CD4-positive, alpha-beta memory T cell (primary cell): ENCODE data around the gene HOXD8. TPM values are rescaled to one million over a fixed set of nuclear protein-coding genes. Genes with fewer than 3 reads are reported as not detected.

Source experiments
- CTCF ChIA-PET: fragments of 350-600 bp; sonication (Branson Sonifier 250); formaldehyde crosslinking; loops from one replicate; lab custom pipeline; 2021; ENCODE audit warnings: inconsistent platforms; ENCODE audit not compliant: partially characterized antibody; lab: Charles Lee
- POLR2A ChIA-PET: fragments of 350-600 bp; sonication (Branson Sonifier 250); formaldehyde crosslinking; loops from one replicate; lab custom pipeline; 2021; ENCODE audit not compliant: partially characterized antibody; lab: Charles Lee
- DNase-seq, 5 donors: peaks; one replicate each; pipeline versions ENCODE4 v3.0.0 to v3.0.0-alpha.2; 2020 to 2022; ENCODE audit warnings: mixed read lengths in 1 of 5
- H3K27ac ChIP-seq: one replicate; pipeline ENCODE4 v1.7.0; 2013; ENCODE audit warnings: low read depth, low read length
- H3K27me3 ChIP-seq: 2 replicates; pipeline ENCODE4 v1.7.0; 2013; ENCODE audit warnings: mild to moderate bottlenecking, low read length, moderate library complexity; ENCODE audit not compliant: insufficient read depth
- H3K36me3 ChIP-seq: 2 replicates; pipeline ENCODE4 v1.7.0; 2013; ENCODE audit warnings: mild to moderate bottlenecking, low read length, moderate library complexity; ENCODE audit not compliant: insufficient read depth
- H3K4me1 ChIP-seq: 2 replicates; pipeline ENCODE4 v1.7.0; 2013; ENCODE audit warnings: mild to moderate bottlenecking, low read length, moderate library complexity; ENCODE audit not compliant: insufficient read depth
- H3K4me3 ChIP-seq, 2 donors: one replicate each; pipeline ENCODE4 v1.7.0; 2013; ENCODE audit warnings: low read length in 2 of 2, mild to moderate bottlenecking in 1 of 2
- H3K9me3 ChIP-seq, 2 donors: one replicate each; pipeline ENCODE4 v1.7.0; 2013; ENCODE audit warnings: low read length in 2 of 2, control low read depth in 1 of 2; ENCODE audit not compliant: control insufficient read depth in 1 of 2
- H3K27ac Mint-ChIP-seq, 7 donors: one replicate each; pipeline ENCODE4 v1.8.0; 2020 to 2021; ENCODE audit warnings: mixed read lengths in 7 of 7, mild to moderate bottlenecking in 6 of 7, inconsistent platforms in 3 of 7, moderate library complexity in 3 of 7
- H3K27me3 Mint-ChIP-seq, 2 donors: one replicate each; pipeline ENCODE4 v1.8.0; 2020 to 2021; ENCODE audit warnings: mixed read lengths in 2 of 2
- H3K36me3 Mint-ChIP-seq, 2 donors: one replicate each; pipeline ENCODE4 v1.8.0; 2020 to 2021; ENCODE audit warnings: mixed read lengths in 2 of 2, inconsistent platforms in 1 of 2, mild to moderate bottlenecking in 1 of 2
- H3K4me1 Mint-ChIP-seq, 4 donors: one replicate each; pipeline ENCODE4 v1.8.0; 2020 to 2021; ENCODE audit warnings: mixed read lengths in 4 of 4, mild to moderate bottlenecking in 1 of 4
- H3K4me3 Mint-ChIP-seq, 8 donors: one replicate each; pipeline ENCODE4 v1.8.0; 2020 to 2021; ENCODE audit warnings: mixed read lengths in 8 of 8, mild to moderate bottlenecking in 7 of 8, moderate library complexity in 6 of 8, inconsistent platforms in 3 of 8
- H3K9me3 Mint-ChIP-seq, 8 donors: one replicate each; pipeline ENCODE4 v1.8.0; 2020 to 2021; ENCODE audit warnings: mixed read lengths in 8 of 8, mild to moderate bottlenecking in 5 of 8, inconsistent platforms in 3 of 8, moderate library complexity in 1 of 8
- intact Hi-C: fragments of 100-400 bp; cut with micrococcal nuclease; formaldehyde crosslinking; loops from one replicate; pipeline ENCODE4 v1.15.1; 2023
- polyA plus RNA-seq, 2 donors: library from polyadenylated mRNA; unstranded; fragments of 300-500 nt; fragmentation: Illumina TruSeq; gene quantifications; one replicate each; pipeline ENCODE4 v1.2.3, GENCODE V29; 2021
- total RNA-seq, 2 experiments: library from RNA; stranded (reverse); gene quantifications; one replicate each; pipeline ENCODE4 v1.2.3, GENCODE V29; 2021

The HOXD8 gene
- total and polyA plus RNA-seq, 4 experiments from 2014 or later: not detected

- peaks cover 76% of the 10 kb centered on the region for H3K27me3 ChIP-seq
- peaks cover 10% of the 10 kb centered on the region for H3K4me1 ChIP-seq
- H3K4me3 ChIP-seq: no peak overlapping the region
- no peaks in the 10 kb centered on the region for H3K9me3 ChIP-seq
- Mint-ChIP-seq H3K27ac (peak overlapping the region in 4 of 7 donors; percentile 23 to 63 (median 50)), H3K4me3 (peak overlapping the region in 7 of 8 donors; percentile 2 to 61 (median 55)), H3K4me1 (peaks cover 10 to 42% (median 27%) of the 10 kb centered on the region in 4 donors), H3K36me3 (no peaks in the 10 kb centered on the region), H3K27me3 (peaks cover 71 to 78% of the 10 kb centered on the region in 2 donors), H3K9me3 (peaks cover 0 to 31% (median 20%) of the 10 kb centered on the region in 8 donors)
- POLR2A ChIA-PET: interaction anchor here (1.9 kb wide), 1 partner anchor 11 kb away, joined by 4 read pairs; no protein-coding TSS in a partner anchor
- no peaks in the 10 kb centered on the region for H3K36me3 ChIP-seq
- no peak overlapping the region for H3K27ac ChIP-seq
- CTCF ChIA-PET: interaction anchor here (3.4 kb wide), 1 partner anchor 18 kb away, joined by 12 read pairs; no protein-coding TSS in a partner anchor
- DNase-seq: no peak
- intact Hi-C loops: no loop called here
Observed at GRCh38 chr2:176109192-176109901, 20.2 kb upstream of the HOXD8 start.

- Mint-ChIP-seq H3K27ac (peak overlapping the region in 1 of 7 donors; percentile 63), H3K36me3 (no peaks in the 10 kb centered on the region), H3K4me3 (peak overlapping the region in 2 of 8 donors; percentile 4 to 55), H3K27me3 (peaks cover 67 to 77% of the 10 kb centered on the region in 2 donors), H3K9me3 (peaks cover 0 to 32% (median 20%) of the 10 kb centered on the region in 8 donors), H3K4me1 (peaks cover 10 to 38% (median 24%) of the 10 kb centered on the region in 4 donors)
- ChIA-PET CTCF (interaction anchor here (1.3 to 3.4 kb wide), 4 partner anchors 12 to 17 kb away, joined by 3 to 12 read pairs (median 4); no protein-coding TSS in a partner anchor), POLR2A (interaction anchor here (0.5 to 1.9 kb wide), 3 partner anchors 11 to 943 kb away, joined by 3 to 4 read pairs (median 3); no protein-coding TSS in a partner anchor)
- intact Hi-C loops: loop anchor here (5.0 kb wide), 1 partner anchor 33 kb away; no protein-coding TSS in a partner anchor
- Histone ChIP-seq H3K36me3 (no peaks in the 10 kb centered on the region), H3K27me3 (peaks cover 73% of the 10 kb centered on the region), H3K4me3 (no peak overlapping the region), H3K9me3 (no peaks in the 10 kb centered on the region), H3K4me1 (peaks cover 10% of the 10 kb centered on the region), H3K27ac (no peak overlapping the region)
- no peak for DNase-seq
Observed at GRCh38 chr2:176109946-176110345, 19.6 kb upstream of the HOXD8 start.

GRCh38 chr2:176110415-176111308 lies 18.8 kb upstream of the HOXD8 start:
- POLR2A ChIA-PET: interaction anchor here (0.5 to 1.9 kb wide), 3 partner anchors 10 to 943 kb away, joined by 3 to 4 read pairs (median 3); no protein-coding TSS in a partner anchor
- peaks cover 10 to 30% (median 21%) of the 10 kb centered on the region in 4 donors for H3K4me1 Mint-ChIP-seq
- peaks cover 10% of the 10 kb centered on the region for H3K4me1 ChIP-seq
- H3K27me3 ChIP-seq: peaks cover 68% of the 10 kb centered on the region
- CTCF ChIA-PET: interaction anchor here (1.2 to 3.4 kb wide), 6 partner anchors 9 to 526 kb away, joined by 3 to 12 read pairs (median 4); no protein-coding TSS in a partner anchor
- H3K27me3 Mint-ChIP-seq: peaks cover 64 to 73% of the 10 kb centered on the region in 2 donors
- no peaks in the 10 kb centered on the region for H3K36me3 Mint-ChIP-seq
- H3K27ac ChIP-seq: no peak overlapping the region
- peak overlapping the region in 4 of 7 donors; percentile 57 to 81 (median 70) for H3K27ac Mint-ChIP-seq
- intact Hi-C loops: loop anchor here (5.0 kb wide), 1 partner anchor 33 kb away; no protein-coding TSS in a partner anchor
- H3K9me3 ChIP-seq: no peaks in the 10 kb centered on the region
- H3K36me3 ChIP-seq: no peaks in the 10 kb centered on the region
- H3K4me3 Mint-ChIP-seq: peak overlapping the region in 3 of 8 donors; percentile 17 to 29 (median 26)
- peaks cover 0 to 32% (median 20%) of the 10 kb centered on the region in 8 donors for H3K9me3 Mint-ChIP-seq
- no peak for DNase-seq
- no peak overlapping the region for H3K4me3 ChIP-seq

- Mint-ChIP-seq H3K27ac (peak overlapping the region in 4 of 7 donors; percentile 57 to 81 (median 70)), H3K9me3 (peaks cover 0 to 32% (median 20%) of the 10 kb centered on the region in 8 donors), H3K4me1 (peaks cover 8 to 24% (median 15%) of the 10 kb centered on the region in 4 donors), H3K36me3 (no peaks in the 10 kb centered on the region), H3K4me3 (peak overlapping the region in 4 of 8 donors; percentile 17 to 32 (median 27)), H3K27me3 (peaks cover 62 to 68% of the 10 kb centered on the region in 2 donors)
- H3K4me3 ChIP-seq: no peak overlapping the region
- H3K36me3 ChIP-seq: no peaks in the 10 kb centered on the region
- H3K27me3 ChIP-seq: peaks cover 65% of the 10 kb centered on the region
- peaks cover 9% of the 10 kb centered on the region for H3K4me1 ChIP-seq
- no peak overlapping the region for H3K27ac ChIP-seq
- DNase-seq: no peak
- ChIA-PET CTCF (interaction anchor here (1.2 to 3.4 kb wide), 5 partner anchors 9 to 526 kb away, joined by 3 to 12 read pairs (median 4); no protein-coding TSS in a partner anchor), POLR2A (interaction anchor here (1.9 kb wide), 1 partner anchor 9 kb away, joined by 4 read pairs; no protein-coding TSS in a partner anchor)
- intact Hi-C loops: loop anchor here (5.0 kb wide), 1 partner anchor 34 kb away; no protein-coding TSS in a partner anchor
- H3K9me3 ChIP-seq: no peaks in the 10 kb centered on the region
Observed at GRCh38 chr2:176111309-176111663, 18.2 kb upstream of the HOXD8 start.

GRCh38 chr2:176111846-176112374 lies 17.6 kb upstream of the HOXD8 start:
- intact Hi-C loops: loop anchor here (5.0 kb wide), 1 partner anchor 35 kb away; no protein-coding TSS in a partner anchor
- no peak for DNase-seq
- H3K27ac Mint-ChIP-seq: peak overlapping the region in 4 of 7 donors; percentile 48 to 81 (median 70)
- ChIA-PET POLR2A (no interaction called here), CTCF (interaction anchor here (1.2 to 3.4 kb wide), 2 partner anchors 15 to 525 kb away, joined by 4 to 12 read pairs; no protein-coding TSS in a partner anchor)
- H3K27ac ChIP-seq: no peak overlapping the region
- H3K36me3 Mint-ChIP-seq: no peaks in the 10 kb centered on the region
- H3K4me1 Mint-ChIP-seq: peaks cover 6 to 22% (median 14%) of the 10 kb centered on the region in 4 donors
- peaks cover 6% of the 10 kb centered on the region for H3K4me1 ChIP-seq
- no peaks in the 10 kb centered on the region for H3K36me3 ChIP-seq
- peaks cover 66 to 72% of the 10 kb centered on the region in 2 donors for H3K27me3 Mint-ChIP-seq
- H3K9me3 ChIP-seq: no peaks in the 10 kb centered on the region
- no peak overlapping the region for H3K4me3 Mint-ChIP-seq
- H3K27me3 ChIP-seq: peaks cover 67% of the 10 kb centered on the region
- peaks cover 0 to 36% (median 23%) of the 10 kb centered on the region in 8 donors for H3K9me3 Mint-ChIP-seq
- H3K4me3 ChIP-seq: no peak overlapping the region
